ENCODE results near the gene WNK1.
"Not testable (repeated sequence)": the region's sequence is repeated elsewhere in the genome, so short reads cannot be mapped to it uniquely, and the experiment has no call there.

WNK1 gene

GRCh38 chr12:751999-752694 is at the start of gene WNK1:
WNK1 (plus strand) TSS chr12:752579; CDS start chr12:753566, 987 bp downstream.
- DNase-seq, result peak; percentile 97

- no peak for DNase-seq
Measured at GRCh38 chr12:704516-705242, 47.7 kb upstream of the WNK1 start.

- not testable (repeated sequence) for DNase-seq
Measured at GRCh38 chr12:708084-708483, 44.3 kb upstream of the WNK1 start.

GRCh38 chr12:709455-710020 is 42.8 kb upstream of the WNK1 start:
- no peak for DNase-seq

- no peak for DNase-seq
Measured at GRCh38 chr12:712172-712863, 40.1 kb upstream of the WNK1 start.

- DNase-seq, result no peak
Measured at GRCh38 chr12:713281-713875, 39.0 kb upstream of the WNK1 start.

- no peak for DNase-seq
Measured at GRCh38 chr12:716506-716905, 35.9 kb upstream of the WNK1 start.

GRCh38 chr12:718756-719102 is 33.6 kb upstream of the WNK1 start:
- no peak for DNase-seq

- DNase-seq, result no peak
Measured at GRCh38 chr12:720231-720941, 32.0 kb upstream of the WNK1 start.

- DNase-seq, result no peak
Measured at GRCh38 chr12:724194-724855, 28.1 kb upstream of the WNK1 start.

- no peak for DNase-seq
Measured at GRCh38 chr12:725076-725475, 27.3 kb upstream of the WNK1 start.

GRCh38 chr12:726281-727140 is 25.9 kb upstream of the WNK1 start:
- DNase-seq, result no peak

GRCh38 chr12:727321-727720 is 25.1 kb upstream of the WNK1 start:
- DNase-seq, result no peak

- no peak for DNase-seq
Measured at GRCh38 chr12:728781-729180, 23.6 kb upstream of the WNK1 start.

GRCh38 chr12:729221-729620 is 23.2 kb upstream of the WNK1 start:
- no peak for DNase-seq

- no peak for DNase-seq
Measured at GRCh38 chr12:730550-730949, 21.8 kb upstream of the WNK1 start.

- DNase-seq, result no peak
Measured at GRCh38 chr12:737122-737739, 15.1 kb upstream of the WNK1 start.

GRCh38 chr12:738712-739111 is 13.7 kb upstream of the WNK1 start:
- no peak for DNase-seq

GRCh38 chr12:739349-739748 is 13.0 kb upstream of the WNK1 start:
- DNase-seq, result no peak

- DNase-seq, result no peak
Measured at GRCh38 chr12:740921-741320, 11.5 kb upstream of the WNK1 start.

All from NCI-H1048 (cell line).